ENCODE results near the gene ALK. TPM values are rescaled to one million over a fixed set of nuclear protein-coding genes. Genes with fewer than 3 reads are reported as not detected.

Gene ALK
- total and polyA plus RNA-seq, 10 of the 15 experiments (the other 5 are each of a cell fraction or from before 2014, with no cell fraction given) = 0.11 TPM; not detected in 9

- TF ChIP-seq IRF4 (IDR thresholded peaks at IDR 0.05; ENCODE audit: low read depth, low read length) = no peak
- TF ChIP-seq SMC3 (IDR thresholded peaks at IDR 0.05; ENCODE audit: borderline replicate concordance, low read length) = no peak
- peak; percentile 77 for TF ChIP-seq ZBED1 (IDR thresholded peaks at IDR 0.05; ENCODE audit: borderline replicate concordance)
- TF ChIP-seq, protein P1, sequence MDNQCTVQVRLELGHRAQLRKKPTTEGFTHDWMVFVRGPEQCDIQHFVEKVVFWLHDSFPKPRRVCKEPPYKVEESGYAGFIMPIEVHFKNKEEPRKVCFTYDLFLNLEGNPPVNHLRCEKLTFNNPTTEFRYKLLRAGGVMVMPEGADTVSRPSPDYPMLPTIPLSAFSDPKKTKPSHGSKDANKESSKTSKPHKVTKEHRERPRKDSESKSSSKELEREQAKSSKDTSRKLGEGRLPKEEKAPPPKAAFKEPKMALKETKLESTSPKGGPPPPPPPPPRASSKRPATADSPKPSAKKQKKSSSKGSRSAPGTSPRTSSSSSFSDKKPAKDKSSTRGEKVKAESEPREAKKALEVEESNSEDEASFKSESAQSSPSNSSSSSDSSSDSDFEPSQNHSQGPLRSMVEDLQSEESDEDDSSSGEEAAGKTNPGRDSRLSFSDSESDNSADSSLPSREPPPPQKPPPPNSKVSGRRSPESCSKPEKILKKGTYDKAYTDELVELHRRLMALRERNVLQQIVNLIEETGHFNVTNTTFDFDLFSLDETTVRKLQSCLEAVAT (IDR thresholded peaks at IDR 0.05) = no peak
- no peak for TF ChIP-seq FOS (IDR thresholded peaks at IDR 0.05; ENCODE audit: borderline replicate concordance, extremely low read depth, insufficient read length)
- TF ChIP-seq, protein P2, sequence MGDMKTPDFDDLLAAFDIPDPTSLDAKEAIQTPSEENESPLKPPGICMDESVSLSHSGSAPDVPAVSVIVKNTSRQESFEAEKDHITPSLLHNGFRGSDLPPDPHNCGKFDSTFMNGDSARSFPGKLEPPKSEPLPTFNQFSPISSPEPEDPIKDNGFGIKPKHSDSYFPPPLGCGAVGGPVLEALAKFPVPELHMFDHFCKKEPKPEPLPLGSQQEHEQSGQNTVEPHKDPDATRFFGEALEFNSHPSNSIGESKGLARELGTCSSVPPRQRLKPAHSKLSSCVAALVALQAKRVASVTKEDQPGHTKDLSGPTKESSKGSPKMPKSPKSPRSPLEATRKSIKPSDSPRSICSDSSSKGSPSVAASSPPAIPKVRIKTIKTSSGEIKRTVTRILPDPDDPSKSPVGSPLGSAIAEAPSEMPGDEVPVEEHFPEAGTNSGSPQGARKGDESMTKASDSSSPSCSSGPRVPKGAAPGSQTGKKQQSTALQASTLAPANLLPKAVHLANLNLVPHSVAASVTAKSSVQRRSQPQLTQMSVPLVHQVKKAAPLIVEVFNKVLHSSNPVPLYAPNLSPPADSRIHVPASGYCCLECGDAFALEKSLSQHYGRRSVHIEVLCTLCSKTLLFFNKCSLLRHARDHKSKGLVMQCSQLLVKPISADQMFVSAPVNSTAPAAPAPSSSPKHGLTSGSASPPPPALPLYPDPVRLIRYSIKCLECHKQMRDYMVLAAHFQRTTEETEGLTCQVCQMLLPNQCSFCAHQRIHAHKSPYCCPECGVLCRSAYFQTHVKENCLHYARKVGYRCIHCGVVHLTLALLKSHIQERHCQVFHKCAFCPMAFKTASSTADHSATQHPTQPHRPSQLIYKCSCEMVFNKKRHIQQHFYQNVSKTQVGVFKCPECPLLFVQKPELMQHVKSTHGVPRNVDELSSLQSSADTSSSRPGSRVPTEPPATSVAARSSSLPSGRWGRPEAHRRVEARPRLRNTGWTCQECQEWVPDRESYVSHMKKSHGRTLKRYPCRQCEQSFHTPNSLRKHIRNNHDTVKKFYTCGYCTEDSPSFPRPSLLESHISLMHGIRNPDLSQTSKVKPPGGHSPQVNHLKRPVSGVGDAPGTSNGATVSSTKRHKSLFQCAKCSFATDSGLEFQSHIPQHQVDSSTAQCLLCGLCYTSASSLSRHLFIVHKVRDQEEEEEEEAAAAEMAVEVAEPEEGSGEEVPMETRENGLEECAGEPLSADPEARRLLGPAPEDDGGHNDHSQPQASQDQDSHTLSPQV (IDR thresholded peaks at IDR 0.05) = no peak
- no peak for TF ChIP-seq EED (IDR thresholded peaks at IDR 0.05; ENCODE audit: low read depth)
- TF ChIP-seq, protein P3, sequence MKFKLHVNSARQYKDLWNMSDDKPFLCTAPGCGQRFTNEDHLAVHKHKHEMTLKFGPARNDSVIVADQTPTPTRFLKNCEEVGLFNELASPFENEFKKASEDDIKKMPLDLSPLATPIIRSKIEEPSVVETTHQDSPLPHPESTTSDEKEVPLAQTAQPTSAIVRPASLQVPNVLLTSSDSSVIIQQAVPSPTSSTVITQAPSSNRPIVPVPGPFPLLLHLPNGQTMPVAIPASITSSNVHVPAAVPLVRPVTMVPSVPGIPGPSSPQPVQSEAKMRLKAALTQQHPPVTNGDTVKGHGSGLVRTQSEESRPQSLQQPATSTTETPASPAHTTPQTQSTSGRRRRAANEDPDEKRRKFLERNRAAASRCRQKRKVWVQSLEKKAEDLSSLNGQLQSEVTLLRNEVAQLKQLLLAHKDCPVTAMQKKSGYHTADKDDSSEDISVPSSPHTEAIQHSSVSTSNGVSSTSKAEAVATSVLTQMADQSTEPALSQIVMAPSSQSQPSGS (IDR thresholded peaks at IDR 0.05; ENCODE audit: low read length) = peak; percentile 85
- TF ChIP-seq PAX5 (IDR thresholded peaks at IDR 0.05; ENCODE audit: borderline replicate concordance, low read depth, low read length) = no peak
- no peak for TF ChIP-seq CUX1 (IDR thresholded peaks at IDR 0.05; ENCODE audit: insufficient replicate concordance, low read depth, low read length)
- peak; percentile 93 for TF ChIP-seq JUNB (IDR thresholded peaks at IDR 0.05)
- no peak for TF ChIP-seq CBFB (IDR thresholded peaks at IDR 0.05; ENCODE audit: low read depth)
- TF ChIP-seq SREBF2 (IDR thresholded peaks at IDR 0.05; ENCODE audit: low read length) = no peak
- peak; percentile 96 for TF ChIP-seq MEF2B (IDR thresholded peaks at IDR 0.05; ENCODE audit: partially characterized antibody, poor library complexity, severe bottlenecking)
Measured at GRCh38 chr2:29723255-29724001, 198.0 kb downstream of the ALK start (continued).

Data from GM12878 (cell line).